Muscle of arm (tissue), 12 donors: ENCODE results near the gene MAS1L. TPM values are rescaled to one million over a fixed set of nuclear protein-coding genes. Genes with fewer than 3 reads are reported as not detected.

Experiments
- polyA plus RNA-seq, 12 donors: library from polyadenylated mRNA; unstranded; fragments of 120-200 nt; gene quantifications; one replicate each; pipeline ENCODE4 v1.2.1, GENCODE V29; 2013; ENCODE audit not compliant: insufficient read length in 12 of 12

The MAS1L gene
- polyA plus RNA-seq, 12 donors: not detected

Other genes with a start within 250 kb of the MAS1L start
- gene OR14J1, start 186.3 kb downstream of the MAS1L start, polyA plus RNA-seq: under 1 TPM in 10 of 12 donors, not detected in 2; 0.01 to 0.11 (median 0.05) TPM
- not detected for gene OR5V1, start 119.1 kb downstream of the MAS1L start, polyA plus RNA-seq
- gene OR12D3, start 112.7 kb downstream of the MAS1L start, polyA plus RNA-seq: not detected
- not detected for gene OR12D2, start 92.3 kb downstream of the MAS1L start, polyA plus RNA-seq
- not detected for gene OR12D1, start 73.0 kb downstream of the MAS1L start, polyA plus RNA-seq
- not detected for gene OR10C1, start 48.6 kb downstream of the MAS1L start, polyA plus RNA-seq
- not detected for gene OR11A1, start 30.9 kb downstream of the MAS1L start, polyA plus RNA-seq
- not detected for gene OR2H1, start 30.8 kb downstream of the MAS1L start, polyA plus RNA-seq
- 10 to 100 TPM in 1 of 12 donors, 1 to 10 TPM in 2, under 1 TPM in 2, not detected in 7; 0.14 to 13.8 (median 2.1) TPM for gene UBD, start 71.8 kb upstream of the MAS1L start, polyA plus RNA-seq
- gene OR2H2, start 97.2 kb upstream of the MAS1L start, polyA plus RNA-seq: under 1 TPM in 8 of 12 donors, not detected in 4; 0.08 to 0.53 (median 0.16) TPM
- 10 to 100 TPM in 11 of 12 donors, not detected in 1; 25.4 to 85.6 (median 28.3) TPM for gene GABBR1, start 145.2 kb upstream of the MAS1L start, polyA plus RNA-seq
- under 1 TPM in 2 of 12 donors, not detected in 10; 0.27 to 0.34 TPM for gene MOG, start 169.1 kb upstream of the MAS1L start, polyA plus RNA-seq
- 1 to 10 TPM in 1 of 12 donors, under 1 TPM in 2, not detected in 9; 0.14 to 3.9 (median 0.17) TPM for gene ZFP57, start 193.2 kb upstream of the MAS1L start, polyA plus RNA-seq
- 10 to 100 TPM in 2 of 12 donors, 1 to 10 TPM in 9, not detected in 1; 4.0 to 15.9 (median 6.8) TPM for gene HLA-F, start 235.5 kb upstream of the MAS1L start, polyA plus RNA-seq